Endothelial cell of umbilical vein (primary cell): ENCODE results near the gene SWAP70. TPM values are rescaled to one million over a fixed set of nuclear protein-coding genes. Genes with fewer than 3 reads are reported as not detected.
A peak's percentile ranks its signal among the peaks of the same experiment; 100 is the strongest.

Experiments used
- BruUV-seq: library from RNA; stranded (reverse); fragments of 400-500 nt; replicated peaks from 2 replicates; lab custom pipeline; 2021; lab: Mats Ljungman, UMichigan
- CTCF ChIA-PET: fragments of 300-600, 350-600 bp; sonication (Branson Sonifier 250); formaldehyde crosslinking; loops from one replicate; lab custom pipeline; 2021; ENCODE audit warnings: antibody characterized with exemption, inconsistent platforms; lab: Charles Lee
- POLR2A ChIA-PET: fragments of 300-600, 350-600 bp; sonication (Branson Sonifier 250); formaldehyde crosslinking; loops from one replicate; lab custom pipeline; 2021; ENCODE audit warnings: antibody characterized with exemption, inconsistent platforms; lab: Charles Lee
- DNase-seq: peaks from one replicate; pipeline ENCODE4 v3.0.0-alpha.2; 2011; ENCODE audit warnings: low read depth, low spot score
- FAIRE-seq: peaks from 2 replicates; lab custom pipeline; 2011; peaks lifted over from hg19 to GRCh38; lab: Jason Lieb, UNC
- H2AFZ ChIP-seq: 2 replicates; pipeline ENCODE4 v1.6.0; 2012; ENCODE audit warnings: low read depth, low read length, control low read depth, inconsistent platforms
- H3K27ac ChIP-seq: 2 replicates; pipeline ENCODE4 v1.5.1; 2011; ENCODE audit warnings: low read depth, mild to moderate bottlenecking, control low read depth, low read length, moderate library complexity; ENCODE audit not compliant: insufficient read depth
- H3K27me3 ChIP-seq, 2 experiments: 2 replicates each; pipeline versions ENCODE4 v1.6.0 to v1.6.1; 2011; ENCODE audit warnings: low read length in 2 of 2, mixed read lengths in 1 of 2; ENCODE audit not compliant: control insufficient read depth in 2 of 2, insufficient read depth in 2 of 2
- H3K36me3 ChIP-seq, 2 experiments: 2 replicates in 1 of 2; 3 replicates in 1 of 2; pipeline ENCODE4 v1.5.1; 2011; ENCODE audit warnings: low read length in 2 of 2, mild to moderate bottlenecking in 1 of 2, moderate library complexity in 1 of 2; ENCODE audit not compliant: control insufficient read depth in 2 of 2, insufficient read depth in 2 of 2; ENCODE audit errors: extremely low read depth in 1 of 2
- H3K4me1 ChIP-seq: 3 replicates; pipeline ENCODE4 v1.5.1; 2011; ENCODE audit warnings: mild to moderate bottlenecking, low read length; ENCODE audit not compliant: control insufficient read depth, insufficient read depth; ENCODE audit errors: extremely low read depth
- H3K4me2 ChIP-seq: 2 replicates; pipeline ENCODE4 v1.6.1; 2011; ENCODE audit warnings: low read length, control low read depth, mixed read lengths; ENCODE audit not compliant: insufficient read depth
- H3K4me3 ChIP-seq, 3 experiments: fragments of 200-600 bp in 1 of 3; sonication (generic), shearing (Covaris generic) in 1 of 3; replicated peaks in 1 of 3; 2 replicates each; pipeline ENCODE4 v1.5.1; 2011 to 2016; ENCODE audit warnings: control low read depth in 3 of 3, low read length in 3 of 3, mild to moderate bottlenecking in 2 of 3, inconsistent platforms in 1 of 3, low read depth in 1 of 3, moderate library complexity in 1 of 3; ENCODE audit not compliant: insufficient read depth in 1 of 3
- H3K79me2 ChIP-seq: 2 replicates; pipeline ENCODE4 v1.6.0; 2012; ENCODE audit warnings: low read length, inconsistent platforms; ENCODE audit not compliant: control insufficient read depth, insufficient read depth
- H3K9ac ChIP-seq: replicated peaks from 2 replicates; pipeline ENCODE3; 2011; ENCODE audit warnings: low read length, control low read depth; ENCODE audit not compliant: insufficient read depth; ENCODE audit errors: extremely low read depth
- H3K9me1 ChIP-seq: replicated peaks from 3 replicates; pipeline ENCODE4 v1.6.0; 2011; ENCODE audit warnings: mild to moderate bottlenecking, low read length; ENCODE audit not compliant: control insufficient read depth, insufficient read depth; ENCODE audit errors: extremely low read depth
- H3K9me3 ChIP-seq: replicated peaks from 2 replicates; pipeline ENCODE4 v1.5.1; 2012; ENCODE audit warnings: low read length, inconsistent platforms; ENCODE audit not compliant: control insufficient read depth, insufficient read depth
- H4K20me1 ChIP-seq: replicated peaks from 2 replicates; pipeline ENCODE3; 2011; ENCODE audit warnings: mild to moderate bottlenecking, low read length; ENCODE audit not compliant: control insufficient read depth, insufficient read depth; ENCODE audit errors: extremely low read depth
- EZH2 ChIP-seq: IDR thresholded peaks from 2 replicates; pipeline ENCODE4 v1.6.1; 2012; ENCODE audit warnings: borderline replicate concordance, low read depth, mild to moderate bottlenecking, moderate library complexity, low read length, inconsistent platforms; ENCODE audit not compliant: severe bottlenecking
- POLR2A ChIP-seq: IDR thresholded peaks from 2 replicates; pipeline ENCODE4 v1.6.1; 2012; ENCODE audit warnings: low read depth, mild to moderate bottlenecking, control low read depth, low read length
- dilution Hi-C: fragments of 300-500 bp; cut with MboI; formaldehyde crosslinking; loops from one replicate; pipeline ENCODE4 v1.15.0; 2019; ENCODE audit warnings: low sequenced_read_pairs; ENCODE audit not compliant: extremely low pct_ligation_motif_present
- intact Hi-C: fragments of 100-400 bp; cut with micrococcal nuclease; formaldehyde crosslinking; loops from one replicate; pipeline ENCODE4 v1.10.0; 2022
- polyA plus RNA-seq, 4 experiments: library from polyadenylated mRNA; depleted of rRNA in 3 of 4; stranded (reverse) in 3 of 4; unstranded in 1 of 4; fragments of >200 nt; gene quantifications; 2 replicates each; pipeline versions ENCODE4 v1.2.1 to v1.2.3, GENCODE V29; 2011 to 2012; ENCODE audit warnings: missing spikeins in 1 of 4
- total RNA-seq: library from RNA; stranded (reverse); gene quantifications from 2 replicates; pipeline ENCODE4 v1.2.3, GENCODE V29; 2021
- TF ChIP-seq, protein P1 (sequence below): IDR thresholded peaks from 2 replicates; pipeline ENCODE4 v1.6.1; 2011; ENCODE audit not compliant: insufficient read depth, insufficient read length
- TF ChIP-seq, protein P2 (sequence below), 2 donors: IDR thresholded peaks; 1 replicate in 1 of 2; 2 replicates in 1 of 2; pipeline ENCODE4 v1.5.1; 2011; ENCODE audit warnings: low read length in 2 of 2, mild to moderate bottlenecking in 2 of 2, moderate library complexity in 2 of 2, control low read depth in 1 of 2, inconsistent platforms in 1 of 2, low read depth in 1 of 2; ENCODE audit not compliant: insufficient read depth in 1 of 2; ENCODE audit errors: extremely low read depth in 1 of 2

The SWAP70 gene
- total and polyA plus RNA-seq, 2 donors (not counting 3 experiments of a cell fraction or from before 2014, with no cell fraction given): 52.5 to 165 TPM

DNA sequence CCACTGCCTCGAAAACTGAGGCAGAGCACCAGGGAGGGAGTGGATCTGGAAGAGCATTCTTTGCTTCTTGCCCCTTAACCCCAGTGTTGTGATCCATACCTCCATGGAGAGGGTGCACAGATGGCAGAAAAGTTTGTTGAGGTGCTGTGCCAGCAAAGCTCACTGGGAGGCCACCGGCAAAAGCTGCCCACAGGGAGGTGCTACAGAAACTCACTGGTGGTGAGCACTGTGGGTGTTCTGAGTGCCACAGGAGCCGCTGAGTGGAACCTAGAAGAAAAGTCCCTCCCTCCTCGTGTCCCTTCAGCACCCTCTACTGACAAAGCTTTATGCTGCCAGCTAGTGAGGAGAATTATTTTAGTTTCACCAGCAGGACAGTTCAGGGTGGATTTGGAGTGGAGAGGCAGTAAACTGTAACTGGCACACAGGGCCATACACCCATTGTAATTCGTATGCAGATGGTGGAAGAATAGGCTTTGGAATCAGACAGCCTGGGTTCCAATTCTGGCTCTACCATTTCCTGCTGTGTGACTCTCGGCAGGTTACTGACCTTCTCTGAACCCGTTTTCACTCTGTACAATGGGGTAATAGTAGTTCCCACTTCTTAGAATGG, 84.6 kb downstream of the SWAP70 start:
- dilution Hi-C loops (loop anchor here (25.0 kb wide), 1 partner anchor 136 kb away; no protein-coding TSS in a partner anchor), intact Hi-C loops (loop anchor here (1.0 to 2.0 kb wide), 3 partner anchors 60 to 174 kb away; no protein-coding TSS in a partner anchor)
- no peaks in the 10 kb centered on the region for H3K9me3 ChIP-seq
- no peak overlapping the region for H3K4me3 ChIP-seq
- H4K20me1 ChIP-seq: no peaks in the 10 kb centered on the region
- FAIRE-seq (peak; percentile 71), DNase-seq (peak; percentile 81)
- H3K79me2 ChIP-seq: peaks cover 22% of the 10 kb centered on the region
- H3K27ac ChIP-seq: no peak overlapping the region
- peaks cover 28 to 36% of the 10 kb centered on the region in 2 experiments for H3K36me3 ChIP-seq
- no peaks in the 10 kb centered on the region for H3K9me1 ChIP-seq
- ChIA-PET POLR2A (interaction anchor here (0.9 to 1.1 kb wide), 2 partner anchors 67 to 556 kb away, joined by 3 read pairs; partner anchors contain the start of gene ADM), CTCF (interaction anchor here (0.6 to 5.4 kb wide), 40 partner anchors 8 to 618 kb away, joined by 3 to 65 read pairs (median 4); partner anchors contain the start of gene WEE1)
- H3K4me1 ChIP-seq: peaks cover 16% of the 10 kb centered on the region
- H3K9ac ChIP-seq: no peak overlapping the region
- BruUV-seq: no TSS peak
- TF ChIP-seq, protein P1, sequence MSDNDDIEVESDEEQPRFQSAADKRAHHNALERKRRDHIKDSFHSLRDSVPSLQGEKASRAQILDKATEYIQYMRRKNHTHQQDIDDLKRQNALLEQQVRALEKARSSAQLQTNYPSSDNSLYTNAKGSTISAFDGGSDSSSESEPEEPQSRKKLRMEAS: no peak
- TF ChIP-seq, protein P2, sequence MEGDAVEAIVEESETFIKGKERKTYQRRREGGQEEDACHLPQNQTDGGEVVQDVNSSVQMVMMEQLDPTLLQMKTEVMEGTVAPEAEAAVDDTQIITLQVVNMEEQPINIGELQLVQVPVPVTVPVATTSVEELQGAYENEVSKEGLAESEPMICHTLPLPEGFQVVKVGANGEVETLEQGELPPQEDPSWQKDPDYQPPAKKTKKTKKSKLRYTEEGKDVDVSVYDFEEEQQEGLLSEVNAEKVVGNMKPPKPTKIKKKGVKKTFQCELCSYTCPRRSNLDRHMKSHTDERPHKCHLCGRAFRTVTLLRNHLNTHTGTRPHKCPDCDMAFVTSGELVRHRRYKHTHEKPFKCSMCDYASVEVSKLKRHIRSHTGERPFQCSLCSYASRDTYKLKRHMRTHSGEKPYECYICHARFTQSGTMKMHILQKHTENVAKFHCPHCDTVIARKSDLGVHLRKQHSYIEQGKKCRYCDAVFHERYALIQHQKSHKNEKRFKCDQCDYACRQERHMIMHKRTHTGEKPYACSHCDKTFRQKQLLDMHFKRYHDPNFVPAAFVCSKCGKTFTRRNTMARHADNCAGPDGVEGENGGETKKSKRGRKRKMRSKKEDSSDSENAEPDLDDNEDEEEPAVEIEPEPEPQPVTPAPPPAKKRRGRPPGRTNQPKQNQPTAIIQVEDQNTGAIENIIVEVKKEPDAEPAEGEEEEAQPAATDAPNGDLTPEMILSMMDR (IDR thresholded peaks at IDR 0.05; ENCODE audit: extremely low read depth in 1 of 2, insufficient read depth in 1 of 2, low read depth in 1 of 2, low read length in 2 of 2): peak; percentile 60 to 66
- TF ChIP-seq EZH2: no peak
- TF ChIP-seq POLR2A: peak; percentile 1
- H3K27me3 ChIP-seq: no peaks in the 10 kb centered on the region
- H3K4me2 ChIP-seq: no peak overlapping the region
- no peak overlapping the region for H2AFZ ChIP-seq
